Nephron (organoid): ENCODE results near the gene DLGAP1.

Experiments
- H3K27ac Mint-ChIP-seq, 3 experiments: 2 replicates each; pipeline ENCODE4 v1.8.0; 2020; ENCODE audit warnings: mixed read lengths in 3 of 3, mild to moderate bottlenecking in 2 of 3, moderate library complexity in 1 of 3
- H3K27me3 Mint-ChIP-seq: 2 replicates; pipeline ENCODE4 v1.8.0; 2021; ENCODE audit warnings: low read depth, mild to moderate bottlenecking, moderate library complexity, mixed read lengths
- H3K36me3 Mint-ChIP-seq: 2 replicates; pipeline ENCODE4 v1.8.0; 2020; ENCODE audit warnings: low read depth, mixed read lengths
- H3K4me1 Mint-ChIP-seq: 2 replicates; pipeline ENCODE4 v1.8.0; 2020; ENCODE audit warnings: mixed read lengths
- H3K4me3 Mint-ChIP-seq, 3 experiments: 2 replicates each; pipeline ENCODE4 v1.8.0; 2020; ENCODE audit warnings: mild to moderate bottlenecking in 3 of 3, mixed read lengths in 3 of 3, moderate library complexity in 2 of 3
- H3K9me3 Mint-ChIP-seq: 2 replicates; pipeline ENCODE4 v1.8.0; 2020; ENCODE audit warnings: mixed read lengths
- TF ChIP-seq, protein P1 (sequence below), 3 experiments: fragments of 200-600 bp; sonication (generic); IDR thresholded peaks; one replicate each; pipeline ENCODE4 v1.5.0; 2021; ENCODE audit warnings: antibody characterized with exemption in 3 of 3; ENCODE audit not compliant: unreplicated experiment in 3 of 3

Gene DLGAP1

DNA sequence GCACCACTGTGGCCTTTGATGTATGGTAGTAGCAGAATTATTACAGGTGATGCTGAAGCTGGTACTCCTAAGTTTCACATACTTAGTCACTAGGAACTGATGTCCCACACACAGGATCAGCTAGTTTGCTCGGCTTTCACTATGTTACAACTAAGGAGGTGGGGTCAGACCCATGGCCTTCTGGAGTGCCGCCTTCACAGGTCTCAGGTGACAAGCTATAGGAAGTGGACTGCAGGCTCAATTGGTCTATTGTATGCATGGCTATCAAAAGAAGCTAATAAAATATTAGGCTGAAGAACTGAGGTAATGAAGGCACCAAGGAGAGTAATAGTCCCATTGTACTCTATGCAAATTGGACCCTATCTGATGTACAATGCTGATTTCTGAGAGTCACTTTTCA is 170.6 kb downstream of the DLGAP1 start:
- H3K9me3 Mint-ChIP-seq = no peaks in the 10 kb centered on the region
- no peaks in the 10 kb centered on the region for H3K36me3 Mint-ChIP-seq
- TF ChIP-seq, protein P1, sequence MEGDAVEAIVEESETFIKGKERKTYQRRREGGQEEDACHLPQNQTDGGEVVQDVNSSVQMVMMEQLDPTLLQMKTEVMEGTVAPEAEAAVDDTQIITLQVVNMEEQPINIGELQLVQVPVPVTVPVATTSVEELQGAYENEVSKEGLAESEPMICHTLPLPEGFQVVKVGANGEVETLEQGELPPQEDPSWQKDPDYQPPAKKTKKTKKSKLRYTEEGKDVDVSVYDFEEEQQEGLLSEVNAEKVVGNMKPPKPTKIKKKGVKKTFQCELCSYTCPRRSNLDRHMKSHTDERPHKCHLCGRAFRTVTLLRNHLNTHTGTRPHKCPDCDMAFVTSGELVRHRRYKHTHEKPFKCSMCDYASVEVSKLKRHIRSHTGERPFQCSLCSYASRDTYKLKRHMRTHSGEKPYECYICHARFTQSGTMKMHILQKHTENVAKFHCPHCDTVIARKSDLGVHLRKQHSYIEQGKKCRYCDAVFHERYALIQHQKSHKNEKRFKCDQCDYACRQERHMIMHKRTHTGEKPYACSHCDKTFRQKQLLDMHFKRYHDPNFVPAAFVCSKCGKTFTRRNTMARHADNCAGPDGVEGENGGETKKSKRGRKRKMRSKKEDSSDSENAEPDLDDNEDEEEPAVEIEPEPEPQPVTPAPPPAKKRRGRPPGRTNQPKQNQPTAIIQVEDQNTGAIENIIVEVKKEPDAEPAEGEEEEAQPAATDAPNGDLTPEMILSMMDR (IDR thresholded peaks at IDR 0.05; ENCODE audit: unreplicated experiment in 3 of 3) = no peak

DNA sequence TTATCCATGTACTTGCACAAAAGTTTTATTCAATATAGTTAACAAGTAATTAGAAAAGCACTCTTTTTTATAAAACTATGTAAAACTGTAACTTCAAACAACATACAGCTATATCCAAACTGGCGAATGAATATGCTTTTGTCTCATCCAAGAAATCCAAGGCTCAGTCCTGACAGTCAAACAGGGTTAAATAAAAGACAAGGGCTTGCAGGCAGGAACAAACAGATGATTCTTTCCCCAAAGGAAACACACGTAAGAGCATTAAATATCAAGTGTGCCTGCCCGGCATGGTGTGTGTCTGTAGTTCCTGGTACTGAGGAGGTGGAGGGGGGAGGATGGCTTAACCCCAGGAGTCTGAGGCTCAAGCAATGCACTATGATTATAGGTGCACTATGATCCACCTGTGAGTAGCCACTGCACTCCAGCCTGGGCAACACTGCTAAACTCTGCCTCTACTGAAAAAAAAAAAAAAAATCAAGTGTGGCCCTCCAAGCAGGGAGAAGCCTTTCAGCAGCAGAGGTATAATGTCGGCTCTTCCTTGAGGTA is 171.3 kb downstream of the DLGAP1 start:
- no peaks in the 10 kb centered on the region for H3K36me3 Mint-ChIP-seq
- TF ChIP-seq, protein P1 (IDR thresholded peaks at IDR 0.05; ENCODE audit: unreplicated experiment in 3 of 3) = no peak
- H3K27me3 Mint-ChIP-seq = no peaks in the 10 kb centered on the region
- no peaks in the 10 kb centered on the region for H3K4me1 Mint-ChIP-seq
- H3K27ac Mint-ChIP-seq = no peak overlapping the region
- no peaks in the 10 kb centered on the region for H3K9me3 Mint-ChIP-seq
- no peak overlapping the region for H3K4me3 Mint-ChIP-seq

More for the DNA sequence above, 170.6 kb downstream of the DLGAP1 start:
- Mint-ChIP-seq H3K27me3 (no peaks in the 10 kb centered on the region), H3K4me1 (no peaks in the 10 kb centered on the region), H3K27ac (no peak overlapping the region), H3K4me3 (no peak overlapping the region)

DNA sequence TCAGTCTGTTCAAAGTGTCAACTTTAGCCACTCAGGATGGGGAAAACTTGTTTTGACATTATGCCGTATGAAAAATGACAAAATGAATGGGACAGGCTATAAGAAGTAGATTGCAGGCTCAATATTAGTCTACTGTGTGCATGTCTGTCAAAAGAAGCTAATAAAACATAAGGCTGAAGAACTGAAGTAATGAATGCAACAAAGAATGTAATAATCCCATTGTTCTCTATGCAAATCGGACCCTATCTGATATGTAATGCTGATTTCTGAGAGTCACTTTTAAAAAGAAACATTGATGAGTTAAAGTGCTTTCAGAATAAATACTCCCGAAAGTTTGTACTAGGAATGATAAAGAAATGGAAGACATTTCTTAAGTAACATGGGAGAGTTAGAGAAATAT is 172.2 kb downstream of the DLGAP1 start:
- TF ChIP-seq, protein P1 (IDR thresholded peaks at IDR 0.05; ENCODE audit: unreplicated experiment in 3 of 3) = no peak
- Mint-ChIP-seq H3K27ac (no peak overlapping the region), H3K27me3 (no peaks in the 10 kb centered on the region), H3K4me1 (no peaks in the 10 kb centered on the region), H3K36me3 (no peaks in the 10 kb centered on the region), H3K9me3 (no peaks in the 10 kb centered on the region), H3K4me3 (no peak overlapping the region)

DNA sequence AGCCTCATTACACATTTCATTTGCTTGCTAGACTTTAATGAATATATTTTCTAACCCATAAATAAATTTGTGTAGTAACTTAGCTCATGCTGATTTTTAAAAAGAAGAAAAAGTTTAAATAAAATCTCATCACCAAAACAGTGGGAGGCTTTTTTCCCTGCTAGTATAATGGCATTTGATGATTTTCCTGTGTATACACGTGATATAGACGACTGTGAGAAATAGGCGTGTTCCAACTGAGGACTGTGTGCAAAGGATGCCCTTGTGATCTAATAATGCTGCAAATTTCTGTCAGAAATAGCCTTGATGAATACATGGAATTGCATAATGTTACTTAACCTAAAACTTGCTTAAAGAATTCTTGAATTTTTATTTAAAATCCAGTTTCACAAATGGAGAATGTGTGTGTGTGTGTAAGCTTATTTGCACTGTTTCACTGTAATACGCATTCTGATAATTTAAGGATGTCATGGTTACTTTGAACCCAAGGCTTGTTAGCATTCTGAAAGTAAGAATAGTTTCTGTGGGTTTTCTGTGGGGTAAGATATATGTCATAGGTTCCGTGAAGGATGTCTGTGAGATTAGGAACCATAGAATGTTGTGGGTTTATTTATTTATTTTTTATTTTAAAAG is 178.0 kb downstream of the DLGAP1 start:
- TF ChIP-seq, protein P1 (IDR thresholded peaks at IDR 0.05; ENCODE audit: unreplicated experiment in 3 of 3) = no peak
- H3K36me3 Mint-ChIP-seq = no peaks in the 10 kb centered on the region
- H3K9me3 Mint-ChIP-seq = no peaks in the 10 kb centered on the region

DNA sequence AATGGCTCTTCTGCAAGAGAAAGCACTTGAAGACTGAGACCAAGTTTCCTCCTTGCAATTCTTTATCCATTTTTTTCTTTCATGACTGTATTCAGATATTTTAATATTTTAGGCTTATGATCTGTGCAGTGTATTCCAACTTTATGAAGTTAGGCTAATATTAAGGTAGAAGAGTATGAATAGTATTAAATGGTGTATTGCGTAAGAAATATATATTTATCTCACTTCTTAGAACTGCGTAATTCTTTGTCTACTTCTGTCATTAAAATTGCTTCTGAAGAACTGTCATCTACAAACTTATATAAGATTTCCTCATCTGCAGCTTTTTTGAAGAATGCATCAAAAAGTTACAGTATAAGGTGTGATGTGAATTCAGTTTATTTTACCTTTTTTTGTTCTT is 183.2 kb downstream of the DLGAP1 start:
- Mint-ChIP-seq H3K27me3 (no peaks in the 10 kb centered on the region), H3K4me3 (no peak overlapping the region)

More for the DNA sequence above, 178.0 kb downstream of the DLGAP1 start:
- Mint-ChIP-seq H3K27me3 (no peaks in the 10 kb centered on the region), H3K4me3 (no peak overlapping the region), H3K4me1 (no peaks in the 10 kb centered on the region), H3K27ac (no peak overlapping the region)

More for the DNA sequence above, 183.2 kb downstream of the DLGAP1 start:
- TF ChIP-seq, protein P1 (IDR thresholded peaks at IDR 0.05; ENCODE audit: unreplicated experiment in 3 of 3) = no peak
- no peak overlapping the region for H3K27ac Mint-ChIP-seq
- no peaks in the 10 kb centered on the region for H3K36me3 Mint-ChIP-seq
- H3K9me3 Mint-ChIP-seq = no peaks in the 10 kb centered on the region
- H3K4me1 Mint-ChIP-seq = no peaks in the 10 kb centered on the region
